Hematopoietic multipotent progenitor cell treated with erythropoietin and hydrocortisone succinate and interleukin-3 and kit ligand, for 4 days (in vitro differentiated cells): ENCODE results near the gene FNIP1.
A peak's percentile ranks its signal among the peaks of the same experiment; 100 is the strongest.
"Not testable (repeated sequence)": the region's sequence is repeated elsewhere in the genome, so short reads cannot be mapped to it uniquely, and the experiment has no call there.

Experiments used
- DNase-seq: peaks from one replicate; pipeline ENCODE4 v3.0.0-alpha.2; 2015

FNIP1 gene

GRCh38 chr5:131634996-131635683 is 161.7 kb downstream of the FNIP1 start, which contains the start of gene RAPGEF6:
TSS of gene RAPGEF6 (minus strand) at chr5:131635229. CDS start at chr5:131635030, 199 bp downstream.
- peak; percentile 100 for DNase-seq

- peak; percentile 84 for DNase-seq
Measured at GRCh38 chr5:131634666-131634995, 162.2 kb downstream of the FNIP1 start.

GRCh38 chr5:131634238-131634637 is 162.6 kb downstream of the FNIP1 start:
- peak; percentile 15 for DNase-seq

GRCh38 chr5:131633830-131634229 is 163.0 kb downstream of the FNIP1 start:
- peak; percentile 34 for DNase-seq

- no peak for DNase-seq
Measured at GRCh38 chr5:131630963-131631350, 165.9 kb downstream of the FNIP1 start.

GRCh38 chr5:131630208-131630962 is 166.4 kb downstream of the FNIP1 start:
- DNase-seq = peak; percentile 68

GRCh38 chr5:131628990-131629389 is 167.8 kb downstream of the FNIP1 start:
- no peak for DNase-seq

GRCh38 chr5:131627207-131627865 is 169.5 kb downstream of the FNIP1 start:
- no peak for DNase-seq

- no peak for DNase-seq
Measured at GRCh38 chr5:131622633-131623032, 174.2 kb downstream of the FNIP1 start.

- DNase-seq = not testable (repeated sequence)
Measured at GRCh38 chr5:131621164-131621563, 175.7 kb downstream of the FNIP1 start.

GRCh38 chr5:131619102-131619501 is 177.7 kb downstream of the FNIP1 start:
- DNase-seq = no peak

- no peak for DNase-seq
Measured at GRCh38 chr5:131617140-131617822, 179.5 kb downstream of the FNIP1 start.

GRCh38 chr5:131615957-131616356 is 180.9 kb downstream of the FNIP1 start:
- DNase-seq = peak; percentile 25

- DNase-seq = no peak
Measured at GRCh38 chr5:131613423-131613822, 183.4 kb downstream of the FNIP1 start.

GRCh38 chr5:131611064-131611381 is 185.8 kb downstream of the FNIP1 start:
- no peak for DNase-seq

- DNase-seq = no peak
Measured at GRCh38 chr5:131610198-131611063, 186.4 kb downstream of the FNIP1 start.

- no peak for DNase-seq
Measured at GRCh38 chr5:131609774-131610173, 187.0 kb downstream of the FNIP1 start.

GRCh38 chr5:131608597-131608996 is 188.2 kb downstream of the FNIP1 start:
- no peak for DNase-seq

- no peak for DNase-seq
Measured at GRCh38 chr5:131607903-131608540, 188.8 kb downstream of the FNIP1 start.

- DNase-seq = peak; percentile 31
Measured at GRCh38 chr5:131607418-131607817, 189.4 kb downstream of the FNIP1 start.

GRCh38 chr5:131605086-131605485 is 191.7 kb downstream of the FNIP1 start:
- no peak for DNase-seq
